ENCODE data around the gene FLG2.

The FLG2 gene

GRCh38 chr1:152359906-152360305 is at the start of gene FLG2:
Gene FLG2, minus strand, starts transcription at chr1:152360006. Its CDS starts 1,122 bp downstream, at chr1:152358884.
- no peak for DNase-seq (ENCODE audit: low spot score)

DNA sequence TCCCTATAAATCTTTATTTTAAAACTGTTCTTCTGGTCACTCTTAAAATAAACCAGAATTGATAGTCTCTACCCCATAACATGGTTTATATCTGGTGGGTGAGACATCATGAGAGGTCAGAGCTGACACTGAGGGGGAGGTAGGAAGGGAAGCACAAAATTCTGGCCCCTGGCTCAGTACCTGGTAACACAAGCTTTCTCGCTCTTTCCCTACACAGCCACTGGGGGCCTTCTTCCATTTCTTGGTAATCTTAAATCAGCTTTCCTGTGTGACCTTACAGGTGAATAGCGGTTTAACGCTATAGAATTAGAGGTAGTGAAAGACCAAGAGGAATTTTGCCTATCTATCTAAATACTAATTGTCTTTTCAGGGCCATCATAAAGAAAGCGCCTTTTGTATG is 48.9 kb upstream of the FLG2 start:
- DNase-seq (ENCODE audit: low spot score): no peak

- DNase-seq (ENCODE audit: low spot score): no peak
Observed at GRCh38 chr1:152398812-152399698, 39.2 kb upstream of the FLG2 start.

- no peak for DNase-seq (ENCODE audit: low spot score)
Observed at GRCh38 chr1:152397474-152397873, 37.7 kb upstream of the FLG2 start.

DNA sequence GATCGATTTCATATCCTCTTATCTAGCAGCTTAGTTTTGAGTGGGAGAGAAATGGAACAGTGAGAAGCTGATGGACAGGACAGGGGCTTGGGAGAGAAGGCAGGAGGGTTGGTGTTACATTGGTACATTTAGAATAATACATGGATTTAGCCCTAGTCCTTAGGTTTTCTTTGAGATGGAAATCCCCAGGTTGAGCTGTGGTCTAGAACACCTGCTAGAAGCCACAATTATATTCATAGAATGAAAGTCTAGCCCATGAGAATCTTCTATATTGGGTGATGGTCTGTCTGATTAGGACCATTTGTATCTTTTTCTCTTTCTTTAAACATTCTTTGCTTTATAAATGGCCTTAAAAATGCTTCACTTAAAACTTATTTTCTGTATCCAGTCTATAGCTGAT is 34.3 kb upstream of the FLG2 start:
- no peak for DNase-seq (ENCODE audit: low spot score)

- DNase-seq (ENCODE audit: low spot score): no peak
Observed at GRCh38 chr1:152392909-152393308, 33.1 kb upstream of the FLG2 start.

GRCh38 chr1:152388889-152389288 is 29.1 kb upstream of the FLG2 start:
- no peak for DNase-seq (ENCODE audit: low spot score)

GRCh38 chr1:152386940-152387339 is 27.1 kb upstream of the FLG2 start:
- no peak for DNase-seq (ENCODE audit: low spot score)

GRCh38 chr1:152380932-152381331 is 21.1 kb upstream of the FLG2 start:
- no peak for DNase-seq (ENCODE audit: low spot score)

GRCh38 chr1:152374451-152374850 is 14.6 kb upstream of the FLG2 start:
- no peak for DNase-seq (ENCODE audit: low spot score)

DNA sequence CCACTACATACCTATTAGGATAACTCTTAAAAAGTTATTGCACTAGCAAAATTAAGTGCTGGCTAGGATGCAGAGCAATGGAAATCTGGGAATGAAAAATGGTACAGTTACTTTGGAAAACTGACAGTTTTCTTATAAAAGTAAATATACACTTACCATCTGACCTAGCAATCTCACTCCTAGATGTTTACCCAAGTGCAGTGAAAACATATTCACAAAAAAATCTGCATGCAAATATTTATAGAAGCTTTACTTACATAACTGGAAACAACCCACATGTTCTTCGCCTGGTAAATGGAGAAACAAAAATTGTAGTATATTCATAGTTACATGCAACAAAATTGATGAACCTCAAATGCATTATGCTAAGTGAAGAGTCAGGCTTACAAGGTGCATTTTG is 12.9 kb upstream of the FLG2 start:
- no peak for DNase-seq (ENCODE audit: low spot score)

GRCh38 chr1:152367436-152367835 is 7.6 kb upstream of the FLG2 start:
- DNase-seq (ENCODE audit: low spot score): no peak

DNA sequence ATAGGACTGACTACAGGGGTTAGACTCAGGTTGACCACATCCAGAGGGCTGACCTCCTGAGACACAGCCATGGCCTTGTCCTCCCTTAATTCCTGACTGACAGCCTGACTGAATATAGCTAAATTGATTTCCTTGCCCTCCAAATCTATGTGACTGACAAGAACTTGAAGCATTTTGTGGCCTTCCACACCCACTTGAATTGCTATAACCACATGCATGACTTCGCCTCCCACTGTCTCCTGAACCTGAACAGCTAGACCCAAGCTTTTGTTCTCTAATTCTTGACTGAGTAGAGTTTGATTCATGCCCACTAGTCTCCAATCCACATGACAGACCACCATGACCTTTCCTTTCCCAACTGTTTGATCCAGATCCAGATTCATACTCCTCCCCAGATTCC is 3.1 kb downstream of the FLG2 start:
- DNase-seq (ENCODE audit: low spot score): no peak

DNA sequence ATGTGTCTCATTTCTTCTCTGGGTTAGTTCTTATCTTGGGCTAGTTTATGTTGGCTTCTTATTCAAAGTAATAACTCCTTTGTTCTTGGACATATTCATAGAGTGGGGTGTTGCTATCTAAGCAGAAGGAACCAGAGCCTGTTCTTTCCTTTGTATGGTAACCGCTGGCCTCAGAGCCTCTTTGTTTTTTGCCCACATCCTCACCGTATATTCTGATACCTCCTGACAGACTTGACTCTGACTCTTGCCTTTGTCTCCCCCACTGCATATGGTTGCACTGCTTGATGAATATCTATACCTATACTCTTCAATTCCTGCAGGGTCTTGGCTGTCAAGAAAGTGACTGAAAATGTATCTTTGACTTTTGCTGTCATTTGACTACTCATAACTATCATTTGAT is 10.2 kb downstream of the FLG2 start:
- no peak for DNase-seq (ENCODE audit: low spot score)

GRCh38 chr1:152348447-152348846 is 11.4 kb downstream of the FLG2 start:
- DNase-seq (ENCODE audit: low spot score): no peak

GRCh38 chr1:152347116-152347728 is 12.6 kb downstream of the FLG2 start:
- peak; percentile 1 for DNase-seq (ENCODE audit: low spot score)

- DNase-seq (ENCODE audit: low spot score): no peak
Observed at GRCh38 chr1:152344438-152344837, 15.4 kb downstream of the FLG2 start.

DNA sequence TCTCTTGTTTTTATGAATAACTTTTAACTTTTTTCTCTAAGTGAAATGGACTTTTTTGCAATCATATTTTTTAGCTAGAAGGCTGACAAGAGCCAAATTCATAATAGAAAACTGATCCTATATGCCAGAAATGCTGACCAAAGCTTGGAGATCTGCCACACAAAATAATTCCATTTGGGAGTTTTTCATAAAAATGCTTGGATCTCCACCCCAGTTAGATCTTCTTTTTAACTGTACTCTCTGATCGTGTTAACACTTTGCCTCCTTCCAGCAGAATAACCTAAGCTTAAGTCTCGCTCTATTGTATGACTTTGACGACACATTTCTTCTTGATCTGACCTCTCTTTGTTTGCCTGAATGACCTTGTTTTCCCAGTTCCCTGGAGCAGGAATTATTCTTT is 16.8 kb downstream of the FLG2 start:
- no peak for DNase-seq (ENCODE audit: low spot score)

DNA sequence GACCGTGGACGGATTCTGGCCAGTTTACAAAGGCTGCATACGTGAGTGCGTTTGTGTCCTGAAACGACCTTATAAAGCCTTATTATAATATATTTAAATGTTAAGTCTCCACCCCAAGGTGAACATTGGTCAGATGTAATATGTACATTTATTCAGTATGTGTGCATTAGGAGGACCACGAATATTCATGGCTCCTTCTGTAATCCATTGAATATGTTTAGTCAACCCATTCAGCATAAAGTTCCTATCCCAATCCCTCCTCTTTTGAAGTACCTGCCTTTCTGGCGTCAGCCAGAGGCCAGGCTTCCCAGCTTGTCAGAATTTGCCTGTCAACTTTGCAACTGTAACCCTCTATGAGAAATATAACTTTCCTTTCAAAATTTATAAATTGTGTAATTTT is 24.4 kb downstream of the FLG2 start:
- DNase-seq (ENCODE audit: low spot score): no peak

GRCh38 chr1:152328801-152329391 is 30.9 kb downstream of the FLG2 start:
- DNase-seq (ENCODE audit: low spot score): no peak

GRCh38 chr1:152325111-152325510 is 34.7 kb downstream of the FLG2 start, which contains the start of gene FLG:
Gene FLG, minus strand, starts transcription at chr1:152325239. Its CDS starts 9,783 bp downstream, at chr1:152315456.
- DNase-seq (ENCODE audit: low spot score): no peak

GRCh38 chr1:152313970-152314369 is 45.8 kb downstream of the FLG2 start:
- DNase-seq (ENCODE audit: low spot score): no peak

GRCh38 chr1:152313319-152313801 is 46.4 kb downstream of the FLG2 start:
- DNase-seq (ENCODE audit: low spot score): no peak

All from putamen (tissue), 1 donor.